HepG2 (cell line): ENCODE results near the gene SLIT3. TPM values are rescaled to one million over a fixed set of nuclear protein-coding genes. Genes with fewer than 3 reads are reported as not detected.

ENCODE experiments used
- ATAC-seq: fragments of 200-7000 bp; cut with Tn5 transposase; 3 replicates; pipeline ENCODE4 v1.9.1; 2020; ENCODE audit warnings: mild to moderate bottlenecking, moderate library complexity
- BruUV-seq: library from RNA; stranded (reverse); fragments of 400-500 nt; replicated peaks from 2 replicates; lab custom pipeline; 2021; lab: Mats Ljungman, UMichigan
- CTCF ChIA-PET: fragments of 300-600 bp; formaldehyde crosslinking; extraction: SDS; loops from one replicate; lab custom pipeline; 2021; ENCODE audit warnings: low total read pairs, inconsistent platforms, low intra/inter-chr PET ratio; lab: Yijun Ruan, JAX
- POLR2A ChIA-PET: fragments of 350-600 bp; sonication (Branson Sonifier 250); formaldehyde crosslinking; loops from one replicate; lab custom pipeline; 2020; ENCODE audit warnings: antibody characterized with exemption, inconsistent platforms; lab: Yijun Ruan, JAX
- DNase-seq: peaks from one replicate; pipeline ENCODE4 v3.0.0-alpha.2; 2015; ENCODE audit warnings: low spot score
- FAIRE-seq: peaks from 3 replicates; lab custom pipeline; 2011; peaks lifted over from hg19 to GRCh38; lab: Jason Lieb, UNC
- H2AFZ ChIP-seq: one replicate; pipeline ENCODE4 v1.6.1; 2011; ENCODE audit warnings: low read length, inconsistent platforms
- H3K27ac ChIP-seq: fragments of 300-600 bp; 3 replicates; pipeline ENCODE4 v1.8.0; 2011; ENCODE audit warnings: mixed run types, mild to moderate bottlenecking, mixed read lengths, low read length, inconsistent platforms; ENCODE audit not compliant: insufficient read depth; ENCODE audit errors: extremely low read length
- H3K27me3 ChIP-seq, 2 experiments: fragments of 200-600 bp in 1 of 2; 2 replicates in 1 of 2; 3 replicates in 1 of 2; pipeline versions ENCODE4 v1.6.0 to v1.8.0; 2011; ENCODE audit warnings: low read length in 2 of 2, mild to moderate bottlenecking in 2 of 2, moderate library complexity in 2 of 2, inconsistent platforms in 1 of 2; ENCODE audit not compliant: insufficient read depth in 2 of 2, control insufficient read depth in 1 of 2
- H3K36me3 ChIP-seq, 2 experiments: fragments of 200-600 bp in 1 of 2; replicated peaks in 1 of 2; 2 replicates in 1 of 2; 3 replicates in 1 of 2; pipeline versions ENCODE4 v1.5.1 to v1.8.0; 2011; ENCODE audit warnings: low read length in 2 of 2, inconsistent platforms in 1 of 2; ENCODE audit not compliant: insufficient read depth in 2 of 2, control insufficient read depth in 1 of 2
- H3K4me1 ChIP-seq: 2 replicates; pipeline ENCODE4 v1.5.1; 2012; ENCODE audit warnings: low read length, inconsistent platforms; ENCODE audit not compliant: insufficient read depth
- H3K4me2 ChIP-seq: 2 replicates; pipeline ENCODE4 v1.6.0; 2011; ENCODE audit warnings: low read depth, low read length, inconsistent platforms
- H3K4me3 ChIP-seq, 3 experiments: fragments of 200-600 bp in 1 of 3; sonication (generic), shearing (Covaris generic) in 1 of 3; replicated peaks in 1 of 3; 2 replicates each; pipeline ENCODE4 v1.5.1; 2011 to 2016; ENCODE audit warnings: low read length in 3 of 3, inconsistent platforms in 2 of 3, low read depth in 2 of 3, mild to moderate bottlenecking in 2 of 3, control low read depth in 1 of 3, mixed read lengths in 1 of 3; ENCODE audit not compliant: insufficient read depth in 1 of 3
- H3K79me2 ChIP-seq: one replicate; pipeline ENCODE4 v1.6.1; 2011; ENCODE audit warnings: low read length, inconsistent platforms; ENCODE audit not compliant: insufficient read depth
- H3K9ac ChIP-seq: 2 replicates; pipeline ENCODE4 v1.6.0; 2011; ENCODE audit warnings: mild to moderate bottlenecking, low read depth, low read length, inconsistent platforms; ENCODE audit not compliant: insufficient read depth
- H3K9me3 ChIP-seq: 2 replicates; pipeline ENCODE4 v1.5.1; 2012; ENCODE audit warnings: mild to moderate bottlenecking, low read length
- H4K20me1 ChIP-seq: 2 replicates; pipeline ENCODE4 v1.6.0; 2011; ENCODE audit warnings: inconsistent platforms, mild to moderate bottlenecking, low read length, moderate library complexity; ENCODE audit not compliant: insufficient read depth
- E2F2 ChIP-seq: sonication (generic); formaldehyde crosslinking; IDR thresholded peaks from 2 replicates; pipeline ENCODE4 v1.4.0; 2020; ENCODE audit warnings: missing genetic modification reagents, borderline replicate concordance
- HOXD1 ChIP-seq: sonication (generic); formaldehyde crosslinking; IDR thresholded peaks from 2 replicates; pipeline ENCODE4 v1.5.0; 2020; ENCODE audit warnings: missing genetic modification reagents
- ISX ChIP-seq: sonication (generic); formaldehyde crosslinking; conservative IDR thresholded peaks from 2 replicates; pipeline ENCODE4 v1.5.0; 2020; ENCODE audit warnings: missing genetic modification reagents
- JUN ChIP-seq: sonication (generic); formaldehyde crosslinking; IDR thresholded peaks from 2 replicates; pipeline ENCODE4 v1.4.0; 2020; ENCODE audit warnings: mild to moderate bottlenecking, missing genetic modification reagents
- KLF13 ChIP-seq: sonication (generic); formaldehyde crosslinking; IDR thresholded peaks from 2 replicates; pipeline ENCODE4 v1.4.0; 2020; ENCODE audit warnings: mild to moderate bottlenecking, missing genetic modification reagents
- MAFF ChIP-seq: IDR thresholded peaks from 2 replicates; pipeline ENCODE4 v1.6.1; 2011; ENCODE audit warnings: low read depth, low read length, improper control_type of control experiment
- MAFK ChIP-seq, 2 experiments: IDR thresholded peaks in 1 of 2; conservative IDR thresholded peaks in 1 of 2; 2 replicates each; pipeline ENCODE4 v1.6.1; 2011; ENCODE audit warnings: improper control_type of control experiment in 2 of 2, low read length in 2 of 2
- MNT ChIP-seq: fragments of 450-650 bp; IDR thresholded peaks from 2 replicates; pipeline ENCODE4 v1.6.1; 2016
- SUZ12 ChIP-seq: fragments of 150-350 bp; IDR thresholded peaks from 2 replicates; pipeline ENCODE4 v1.6.1; 2014; ENCODE audit warnings: low read depth, low read length
- TRIM24 ChIP-seq: sonication (generic); formaldehyde crosslinking; IDR thresholded peaks from 2 replicates; pipeline ENCODE4 v1.8.0; 2022; ENCODE audit warnings: mild to moderate bottlenecking, missing genetic modification reagents
- ZNF335 ChIP-seq: sonication (generic); formaldehyde crosslinking; IDR thresholded peaks from 2 replicates; pipeline ENCODE4 v1.4.0; 2020; ENCODE audit warnings: missing genetic modification reagents
- ZNF503 ChIP-seq: sonication (generic); formaldehyde crosslinking; IDR thresholded peaks from 2 replicates; pipeline ENCODE4 v1.4.0; 2020; ENCODE audit warnings: missing genetic modification reagents
- ZNF552 ChIP-seq: sonication (generic); formaldehyde crosslinking; IDR thresholded peaks from 2 replicates; pipeline ENCODE4 v1.9.0; 2022; ENCODE audit warnings: missing genetic modification reagents, mild to moderate bottlenecking, borderline replicate concordance
- ZNF691 ChIP-seq: sonication (generic); formaldehyde crosslinking; IDR thresholded peaks from 2 replicates; pipeline ENCODE4 v1.4.0; 2020; ENCODE audit warnings: missing genetic modification reagents, low read depth, mild to moderate bottlenecking, borderline replicate concordance
- WGBS: methylation state at CpG from one replicate; pipeline ENCODE4 v1.1.6; 2017; ENCODE audit warnings: low lambda C conversion rate; 5-methylcytosine and 5-hydroxymethylcytosine counted together
- in situ Hi-C: cut with HindIII; loops from 2 replicates; pipeline ENCODE4 v1.10.0; 2017; ENCODE audit warnings: low pct_unique_long_range_greater_than_20kb; ENCODE audit not compliant: extremely low pct_ligation_motif_present
- intact Hi-C: fragments of 100-400 bp; cut with micrococcal nuclease; formaldehyde crosslinking; loops from one replicate; pipeline ENCODE4 v1.10.0; 2022; ENCODE audit not compliant: unreplicated experiment
- polyA plus RNA-seq, 8 experiments: library from polyadenylated mRNA; depleted of rRNA in 3 of 8; stranded (reverse) in 7 of 8; unstranded in 1 of 8; fragments of >200 nt; fragmentation: Illumina TruSeq in 4 of 8; extraction: Trizol in 4 of 8; gene quantifications; 2 replicates each; pipeline versions ENCODE4 v1.2.1 to v1.2.3, GENCODE V29; 2011 to 2016; ENCODE audit warnings: low read depth in 4 of 8, missing spikeins in 1 of 8, mixed read lengths in 1 of 8; ENCODE audit not compliant: insufficient read depth in 1 of 8
- total RNA-seq, 5 experiments: library from RNA; depleted of rRNA; stranded (reverse); fragments of >200 nt; fragmentation: Illumina TruSeq; extraction: Trizol; gene quantifications; 2 replicates each; pipeline ENCODE4 v1.2.3, GENCODE V29; 2016; ENCODE audit warnings: low read depth in 1 of 5

SLIT3 gene
- total and polyA plus RNA-seq, 2 of the 13 experiments (the other 11 are each of a cell fraction or from before 2014, with no cell fraction given): not detected

- H3K4me3 ChIP-seq: no peak overlapping the region
- no peak overlapping the region for H3K9ac ChIP-seq
- no peaks in the 10 kb centered on the region for H3K9me3 ChIP-seq
- no peak overlapping the region for H3K4me2 ChIP-seq
- no peak for FAIRE-seq
- no peaks in the 10 kb centered on the region for H3K27me3 ChIP-seq
- DNase-seq: no peak
- H2AFZ ChIP-seq: no peak overlapping the region
- H3K4me1 ChIP-seq: peaks cover 14% of the 10 kb centered on the region
- no peak overlapping the region for H3K27ac ChIP-seq
- WGBS: 47% methylated on average over 2 of the region's 2 CpGs
- ChIA-PET CTCF (no interaction called here), POLR2A (no interaction called here)
- H3K79me2 ChIP-seq: no peaks in the 10 kb centered on the region
- no TSS peak for BruUV-seq
- TF ChIP-seq MAFK (conservative IDR thresholded peaks at IDR 0.05 in 1 of 2, IDR thresholded peaks at IDR 0.05 in 1 of 2; ENCODE audit: low read length in 2 of 2) (peak; percentile 13 to 20; a peak in 1 of 4 replicates), MNT (no peak), ZNF335 (CRISPR knock-in tag) (no peak), SUZ12 (no peak)
- intact Hi-C loops (no loop called here), in situ Hi-C loops (no loop called here)
- ATAC-seq: no peak
- H4K20me1 ChIP-seq: no peaks in the 10 kb centered on the region
- H3K36me3 ChIP-seq: no peaks in the 10 kb centered on the region
Observed at GRCh38 chr5:169218176-169218575, 82.8 kb downstream of the SLIT3 start.

- intact Hi-C loops (no loop called here), in situ Hi-C loops (no loop called here)
- CTCF ChIA-PET: no interaction called here
- H3K4me1 ChIP-seq: peaks cover 14% of the 10 kb centered on the region
- FAIRE-seq: no peak
- H2AFZ ChIP-seq: no peak overlapping the region
- H3K36me3 ChIP-seq: no peaks in the 10 kb centered on the region
- POLR2A ChIA-PET: no interaction called here
- no peak for DNase-seq
- H3K27ac ChIP-seq: no peak overlapping the region
- H3K4me2 ChIP-seq: no peak overlapping the region
- no peaks in the 10 kb centered on the region for H3K9me3 ChIP-seq
- WGBS: 29% methylated on average over 8 of the region's 8 CpGs
- H4K20me1 ChIP-seq: no peaks in the 10 kb centered on the region
- no peaks in the 10 kb centered on the region for H3K27me3 ChIP-seq
- ATAC-seq: no peak
- BruUV-seq: no TSS peak
- no peak overlapping the region for H3K4me3 ChIP-seq
- H3K79me2 ChIP-seq: no peaks in the 10 kb centered on the region
- no peak overlapping the region for H3K9ac ChIP-seq
- no peak for TF ChIP-seq ZNF691 (CRISPR knock-in tag)
- TF ChIP-seq HOXD1 (CRISPR knock-in tag): no peak
- no peak for TF ChIP-seq ZNF552 (CRISPR knock-in tag)
- no peak for TF ChIP-seq ZNF503 (CRISPR knock-in tag)
- no peak for TF ChIP-seq TRIM24 (CRISPR knock-in tag)
- no peak for TF ChIP-seq JUN (CRISPR knock-in tag)
- no peak for TF ChIP-seq E2F2 (CRISPR knock-in tag)
- no peak for TF ChIP-seq MAFF
- TF ChIP-seq KLF13: no peak
- no peak for TF ChIP-seq ISX
Observed at GRCh38 chr5:169216866-169217265, 84.1 kb downstream of the SLIT3 start.
